NCI-H1436 treated with DMSO at 0.1 percent for 48 hours (cell line): ENCODE data around the gene DHRS2.
A peak's percentile ranks its signal among the peaks of the same experiment; 100 is the strongest.

Source experiments
- DNase-seq: peaks from one replicate; lab custom pipeline; 2025; lab: John Stamatoyannopoulos, UW

DHRS2 gene

DNA sequence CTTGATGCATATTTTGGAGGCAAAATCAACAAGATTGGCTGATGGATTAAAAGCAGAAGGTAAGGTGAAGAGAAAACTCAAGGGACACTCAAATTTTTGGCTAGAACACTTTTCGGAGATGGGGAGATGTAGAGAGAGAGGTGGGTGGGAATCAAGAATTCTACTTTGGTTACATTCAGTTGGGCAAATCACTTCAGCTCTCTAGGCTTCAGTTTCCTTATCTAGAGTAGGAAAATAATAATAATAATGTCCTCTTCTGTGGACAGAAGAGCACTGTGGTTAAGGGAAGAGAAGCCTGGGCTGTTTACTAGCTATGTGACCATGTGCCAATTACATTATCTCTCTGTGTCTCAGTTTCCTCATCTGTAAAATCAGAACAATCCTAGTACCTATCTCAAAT lies 23.4 kb upstream of the DHRS2 start:
- DNase-seq = no peak

DNA sequence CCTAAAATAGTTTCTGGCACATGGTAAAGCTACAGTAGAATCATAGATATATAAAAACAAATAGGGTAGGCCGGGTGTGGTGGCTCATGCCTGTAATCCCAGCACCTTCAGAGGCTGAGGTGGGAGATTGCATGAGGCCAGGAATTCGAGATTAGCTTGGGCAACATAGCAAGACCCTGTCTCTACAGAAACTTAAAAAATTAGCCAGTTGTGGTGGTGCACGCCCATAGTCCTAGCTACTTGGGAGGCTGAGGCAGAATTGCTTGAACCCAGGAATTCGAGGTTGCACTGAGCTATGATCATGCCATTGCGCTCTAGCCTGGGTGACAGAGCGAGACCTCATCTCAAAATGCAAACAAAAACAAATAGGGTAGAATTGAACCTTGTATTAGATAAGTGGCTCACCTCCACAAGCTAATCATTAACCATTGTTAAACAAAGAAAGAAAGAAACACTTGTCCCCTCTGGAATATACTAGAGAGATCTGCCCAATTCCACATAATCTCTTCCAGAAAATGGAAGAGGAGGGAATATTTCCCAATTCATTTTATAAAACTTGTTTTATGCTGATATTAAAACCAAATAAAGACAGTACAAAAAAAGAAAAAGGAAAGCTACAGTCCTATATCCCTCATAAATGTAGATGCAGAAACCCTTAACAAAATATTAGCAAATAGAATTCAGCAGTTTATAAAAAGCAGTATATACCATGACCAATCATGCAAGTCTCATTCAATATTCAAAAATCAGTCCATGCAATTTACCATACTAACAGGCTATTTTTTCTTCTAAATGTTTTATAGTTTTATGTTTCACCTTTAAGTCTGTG lies 22.7 kb upstream of the DHRS2 start:
- DNase-seq = no peak

DNA sequence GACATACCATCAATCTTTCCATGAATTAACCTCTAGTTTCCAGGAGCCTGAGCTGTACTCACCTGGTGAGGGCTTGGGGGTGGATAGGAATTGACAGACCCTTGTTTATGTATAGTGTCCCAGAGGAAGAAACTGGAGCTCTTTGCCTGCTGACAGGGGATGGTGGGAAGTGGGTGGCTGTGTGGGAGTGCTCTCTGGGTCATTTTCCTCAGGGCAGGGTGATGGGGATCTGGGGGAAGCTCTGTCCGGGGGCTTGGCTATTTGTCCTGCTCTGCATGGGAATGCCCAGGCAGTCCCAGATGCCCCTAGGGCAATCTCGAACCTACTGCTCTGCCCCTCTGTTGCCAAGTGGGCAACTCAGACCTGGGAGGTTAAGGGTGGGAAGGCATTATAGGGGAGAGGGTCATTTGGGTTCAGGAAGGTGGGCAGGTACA lies 21.8 kb upstream of the DHRS2 start:
- DNase-seq = no peak

DNA sequence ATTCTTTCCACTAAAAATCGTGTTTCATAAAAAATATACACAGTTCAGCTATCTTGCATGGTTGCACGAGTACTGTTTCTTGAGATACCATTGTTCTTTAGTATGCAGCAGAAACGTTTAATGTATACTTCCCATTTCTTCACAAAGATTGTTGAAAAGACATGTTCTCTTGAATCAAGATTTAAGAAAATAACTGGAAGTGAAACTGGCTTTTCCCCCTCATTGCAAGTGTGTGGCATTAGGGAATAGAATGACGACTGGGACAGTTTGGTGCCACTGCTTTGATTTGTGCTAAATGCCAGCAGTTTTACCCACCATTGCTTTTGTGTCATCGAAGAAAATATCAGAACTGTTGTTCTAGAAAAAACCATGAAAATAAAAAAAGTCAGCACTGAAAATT lies 20.3 kb upstream of the DHRS2 start:
- no peak for DNase-seq

DNA sequence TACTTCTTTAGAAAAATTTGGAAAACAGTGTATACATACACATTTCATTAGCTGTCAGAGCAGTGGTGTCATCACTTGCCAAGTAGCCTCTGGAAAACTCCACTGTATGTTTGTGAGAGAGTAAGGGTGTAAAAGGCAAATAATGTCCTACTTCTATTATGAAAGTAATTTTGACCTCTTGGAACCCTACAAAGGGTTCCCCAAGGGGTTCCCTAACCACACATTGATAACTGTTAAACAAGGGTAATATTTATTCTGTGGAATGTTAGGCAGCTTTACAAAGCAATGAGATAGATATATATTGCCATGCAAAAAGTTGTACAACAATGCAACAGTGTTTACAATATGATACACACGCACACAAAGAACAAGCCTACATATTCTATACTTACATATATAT lies 18.6 kb upstream of the DHRS2 start:
- DNase-seq = no peak

DNA sequence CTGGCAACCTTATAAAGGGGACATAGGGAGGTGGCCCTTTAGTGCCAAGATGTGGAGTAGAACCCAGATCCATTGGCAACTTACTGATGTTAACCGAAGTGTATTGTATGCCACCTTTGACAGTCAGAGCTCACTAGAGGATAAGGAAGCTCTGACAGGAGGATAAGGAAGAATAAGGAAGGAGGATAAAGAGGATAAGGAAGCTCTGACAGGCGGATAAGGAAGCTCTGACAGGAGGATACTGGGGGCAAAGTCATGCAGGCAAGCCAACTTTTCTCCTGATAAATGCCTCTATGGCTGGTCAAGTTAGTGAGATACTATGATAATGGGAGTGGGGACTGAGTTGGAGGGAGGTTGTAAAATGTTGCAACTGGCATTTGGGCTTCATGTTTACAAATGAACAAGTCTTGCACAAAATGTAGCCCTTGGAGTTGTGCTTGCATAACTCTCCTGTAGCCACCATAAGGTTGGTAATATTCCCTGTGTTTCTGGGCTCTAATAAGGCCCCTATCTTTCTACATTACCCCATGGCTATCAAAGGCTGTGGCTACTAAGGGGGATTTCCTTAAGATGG lies 17.7 kb upstream of the DHRS2 start:
- DNase-seq = no peak

DNA sequence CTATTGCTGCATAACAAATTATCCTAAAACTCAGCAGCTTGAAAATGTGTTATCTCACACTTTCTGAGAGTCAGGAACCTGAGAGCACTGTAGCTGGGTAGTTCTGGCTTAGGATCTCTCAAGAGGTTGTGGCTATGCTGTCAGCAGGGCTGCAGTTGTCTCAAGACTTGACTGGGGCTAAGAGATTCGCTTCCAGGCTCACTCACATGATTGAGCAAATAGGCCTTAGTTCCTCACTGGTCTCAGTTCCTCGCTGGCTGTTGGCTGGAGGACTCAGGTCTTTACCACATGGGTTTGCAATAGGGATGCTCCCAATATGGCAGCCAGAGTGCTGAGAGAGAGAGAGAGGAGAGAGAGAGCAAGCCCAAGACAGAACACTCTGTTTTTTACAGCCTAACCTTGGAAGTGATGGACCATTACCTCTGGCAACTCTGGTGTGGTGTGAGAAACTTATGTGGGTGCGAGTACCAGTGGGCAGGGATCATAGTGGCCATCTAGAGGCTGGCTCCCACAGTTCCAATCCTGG lies 15.9 kb upstream of the DHRS2 start:
- DNase-seq = no peak

DNA sequence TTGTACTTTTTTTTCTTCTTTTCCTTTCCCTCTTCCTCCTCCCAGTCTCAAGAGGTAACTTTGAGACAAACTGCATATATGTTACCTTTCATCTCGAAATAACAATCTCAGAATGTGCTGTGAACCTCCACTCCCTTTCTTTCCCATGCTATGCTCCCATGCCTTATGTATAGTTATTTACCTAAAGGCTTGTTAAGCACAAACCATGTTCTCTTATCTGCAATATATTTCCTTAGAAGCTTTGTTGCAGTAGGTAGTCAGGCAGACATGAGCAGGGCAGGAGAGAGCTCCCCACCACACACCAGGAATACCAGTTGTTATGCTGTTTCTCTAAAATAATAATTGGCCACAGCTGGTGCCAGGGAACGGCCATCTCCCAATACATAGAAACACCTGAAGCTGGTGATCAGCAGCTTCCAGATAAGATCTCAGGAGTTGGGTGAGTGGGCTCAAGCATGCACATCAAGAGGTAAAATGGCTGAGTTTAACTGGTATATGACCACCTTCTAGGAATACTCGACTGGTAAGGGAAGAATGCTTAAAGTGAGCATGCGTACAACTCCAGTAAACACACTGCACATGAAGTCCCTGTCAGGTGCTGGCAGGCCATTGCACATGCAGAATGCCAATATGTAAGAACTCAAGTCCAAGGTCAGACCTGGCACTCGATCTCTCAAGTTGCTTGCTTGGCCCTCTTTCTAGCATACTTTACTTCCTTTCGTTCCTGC lies 14.8 kb upstream of the DHRS2 start:
- DNase-seq = no peak

DNA sequence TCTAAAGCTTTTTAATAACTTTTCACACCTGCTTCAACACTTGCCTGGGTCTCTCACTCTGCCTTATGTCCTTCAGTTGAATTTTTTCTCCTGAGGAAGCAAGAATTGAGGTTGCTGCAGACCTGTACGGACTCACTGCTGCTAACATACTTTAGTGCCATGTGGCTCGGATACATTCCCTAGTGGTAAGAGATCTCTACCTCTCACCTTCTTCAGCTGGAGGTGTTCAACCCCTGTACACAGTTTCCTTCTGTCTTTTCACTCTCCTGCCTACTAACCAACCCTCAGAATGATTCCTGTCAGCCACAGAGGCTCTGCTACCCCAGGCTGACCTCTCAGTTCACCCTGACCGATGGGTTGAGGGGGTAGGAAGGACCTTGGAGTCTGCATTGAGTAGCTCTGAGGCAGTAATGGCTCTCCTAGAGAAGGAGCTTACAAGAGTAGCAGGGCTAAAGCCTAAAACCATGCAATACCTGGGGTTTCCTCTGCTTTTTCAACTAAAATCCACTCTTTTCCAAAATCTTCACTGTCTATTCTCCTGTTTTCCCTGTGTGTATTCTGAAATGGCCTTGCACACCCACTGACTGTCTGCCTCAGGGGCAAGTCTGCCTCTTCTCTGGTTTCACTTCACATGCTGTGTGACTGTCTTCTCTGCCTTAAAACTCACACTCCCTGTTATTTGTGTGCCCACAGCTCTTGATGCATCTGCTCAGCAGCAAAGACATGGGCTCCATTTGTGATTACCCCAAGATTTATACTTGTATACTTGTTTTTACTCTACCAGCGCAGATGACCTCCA lies 14.0 kb upstream of the DHRS2 start:
- DNase-seq = no peak

DNA sequence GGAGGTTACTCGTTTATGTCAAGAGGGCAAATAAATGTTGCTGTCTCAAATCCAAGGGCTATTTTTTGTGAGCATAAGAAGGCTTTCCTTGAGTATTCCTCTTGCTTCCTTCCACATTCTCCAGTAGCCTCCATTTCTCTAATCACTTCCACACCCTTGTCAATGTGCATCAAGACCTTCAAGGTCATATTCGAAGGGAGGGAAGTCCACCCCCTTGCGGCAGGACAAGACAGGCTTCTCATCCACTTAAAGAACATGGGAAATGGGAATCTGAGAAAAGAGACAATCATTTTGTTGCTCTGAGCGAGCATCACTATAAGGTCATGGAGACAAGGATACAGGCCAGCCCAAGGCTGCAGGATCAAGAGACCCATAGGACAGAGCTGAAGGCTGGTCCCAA lies 13.2 kb upstream of the DHRS2 start:
- DNase-seq = no peak

DNA sequence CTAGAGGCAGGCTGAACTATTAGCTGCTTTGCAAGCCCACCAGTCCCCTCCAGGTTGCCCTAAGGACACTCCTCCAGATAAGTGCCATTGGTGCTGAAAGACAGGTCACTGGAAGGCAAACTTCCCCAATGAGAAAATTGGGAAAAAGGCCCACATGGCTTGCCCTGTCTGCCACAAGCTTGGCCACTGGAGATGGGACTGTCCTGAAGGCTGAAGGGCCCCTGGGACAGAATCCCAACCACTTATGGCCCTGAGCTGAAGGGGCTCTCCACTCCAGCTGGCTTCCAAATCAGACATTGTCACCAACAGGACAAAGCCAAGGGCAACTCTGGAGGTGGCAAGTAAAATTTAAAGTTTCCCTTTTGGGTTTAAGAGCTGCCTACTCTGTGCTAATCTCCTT lies 12.2 kb upstream of the DHRS2 start:
- DNase-seq = no peak

DNA sequence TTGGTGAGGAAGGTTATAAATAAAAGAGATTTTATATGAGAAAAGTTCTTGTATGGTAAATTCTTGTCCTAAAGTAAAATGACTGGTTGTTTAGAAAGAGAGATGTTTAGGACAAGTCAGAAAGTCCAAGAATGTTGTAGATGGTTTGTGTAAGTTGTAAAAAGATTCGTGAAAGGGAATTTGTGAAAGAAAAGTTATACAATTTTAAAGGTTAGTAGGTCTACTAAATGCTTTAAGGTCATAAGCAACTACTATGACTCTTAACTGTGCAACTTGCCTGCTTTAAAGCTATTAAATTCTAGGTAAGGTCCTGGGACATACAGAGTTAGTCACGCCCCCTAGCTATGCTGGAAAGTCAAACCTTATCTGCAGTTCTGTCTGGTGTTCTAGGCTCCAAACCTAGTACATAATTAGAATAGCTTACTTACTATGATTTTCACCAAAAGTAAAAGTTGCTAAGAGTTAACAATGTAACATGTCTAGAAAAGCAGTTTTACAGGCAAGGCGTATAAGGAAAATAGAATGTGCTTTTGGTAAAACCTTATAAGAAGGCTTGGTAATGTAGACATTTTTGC lies 11.2 kb upstream of the DHRS2 start:
- DNase-seq = no peak

DNA sequence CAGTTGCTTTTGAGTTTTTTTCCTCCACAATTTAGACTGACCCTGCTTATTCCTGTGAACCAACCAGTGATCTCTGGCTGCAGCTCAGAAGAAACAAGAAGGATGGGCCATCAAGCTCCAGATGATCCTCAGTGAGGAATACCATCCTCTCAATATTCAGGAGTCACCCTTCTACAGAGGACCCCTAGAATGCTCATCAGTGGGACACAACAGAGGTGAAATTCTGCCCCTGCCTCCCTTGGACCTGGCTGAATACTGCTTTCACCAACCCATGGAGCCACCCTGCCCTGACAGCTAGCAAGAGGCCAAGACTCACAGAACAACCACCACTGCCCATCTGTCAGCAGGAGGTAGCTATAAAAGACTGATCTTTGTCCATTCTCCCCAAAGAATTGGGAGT lies 9.2 kb upstream of the DHRS2 start:
- DNase-seq = no peak

DNA sequence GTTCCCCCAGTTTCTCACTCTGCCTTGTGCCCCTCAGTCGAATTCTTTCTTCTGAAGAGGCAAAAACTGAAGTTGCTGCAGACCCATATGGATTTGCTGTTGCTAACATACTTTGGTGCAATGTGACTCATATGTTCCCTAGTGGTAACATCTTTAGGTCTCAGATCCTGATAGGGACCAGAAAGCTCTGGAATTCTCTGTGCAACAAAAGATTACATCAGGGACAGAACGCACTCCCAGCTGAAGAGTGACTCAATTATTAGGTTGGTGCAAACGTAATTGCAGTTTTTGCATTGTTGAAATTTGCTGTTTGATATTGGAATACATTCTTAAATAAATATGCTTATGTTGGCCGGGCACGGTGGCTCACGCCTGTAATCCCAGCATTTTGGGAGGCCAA lies 8.2 kb upstream of the DHRS2 start:
- DNase-seq = no peak

DNA sequence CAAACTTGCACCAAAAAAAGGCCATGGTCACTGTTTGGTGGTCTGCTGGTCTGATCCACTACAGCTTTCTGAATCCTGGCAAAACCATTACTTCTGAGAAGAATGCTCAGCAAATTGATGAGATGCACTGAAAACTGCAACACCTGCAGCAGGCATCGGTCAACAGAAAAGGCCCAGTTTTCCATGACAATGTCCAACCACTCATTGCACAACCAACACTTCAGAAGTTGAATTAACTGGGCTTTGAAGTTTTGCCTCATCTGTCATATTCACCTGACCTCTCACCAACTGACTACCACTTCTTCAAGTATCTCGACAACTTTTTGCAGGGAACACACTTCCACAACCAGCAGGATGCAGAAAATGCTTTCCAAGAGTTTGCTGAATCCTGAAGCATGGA lies 7.0 kb upstream of the DHRS2 start:
- no peak for DNase-seq

DNA sequence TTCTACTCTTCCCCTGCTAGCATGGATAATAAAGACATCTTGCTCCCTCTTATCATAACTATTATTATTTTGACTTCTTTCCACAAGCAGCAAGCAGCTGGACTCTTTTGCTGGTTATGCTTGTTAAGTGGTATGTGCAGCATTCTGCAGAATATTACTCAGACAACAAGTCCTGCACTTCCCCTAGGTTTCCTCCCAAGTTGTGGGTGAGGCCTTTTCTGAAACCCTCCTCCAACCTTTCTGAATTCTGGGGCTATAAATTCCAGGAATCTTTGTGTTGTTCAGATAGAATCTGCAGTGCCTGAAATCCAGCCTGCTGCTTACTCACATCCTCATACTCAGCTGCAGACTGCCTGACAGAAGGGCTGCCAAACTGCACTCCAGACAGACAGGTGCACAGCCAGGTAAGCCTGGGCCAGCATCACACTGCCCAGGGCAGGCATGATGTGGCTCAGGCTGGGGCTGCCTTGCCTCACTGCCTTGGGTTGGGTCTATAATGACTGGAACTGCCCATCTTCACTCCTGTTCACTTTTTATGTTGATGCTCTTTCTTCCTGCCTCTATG lies 6.2 kb upstream of the DHRS2 start:
- no peak for DNase-seq

DNA sequence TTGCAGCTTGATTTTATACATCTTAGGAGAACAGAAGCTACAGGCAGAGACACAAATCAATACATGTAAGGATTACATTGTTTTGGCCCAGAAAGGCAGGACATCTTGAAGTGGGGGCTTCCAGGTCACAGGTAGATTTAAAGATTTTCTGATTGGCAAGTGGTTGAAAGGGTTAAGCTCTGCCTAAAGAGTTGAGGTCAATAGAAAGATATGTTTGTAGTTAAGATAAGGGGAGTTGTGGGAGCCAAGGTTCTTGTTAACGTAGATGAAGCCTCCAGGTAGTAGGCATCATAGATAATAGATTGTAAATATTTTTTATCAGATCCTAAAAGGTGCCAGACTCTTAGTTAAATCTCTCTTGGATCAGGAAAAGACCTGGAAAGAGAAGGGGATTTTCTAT lies 5.5 kb upstream of the DHRS2 start:
- DNase-seq = no peak

DNA sequence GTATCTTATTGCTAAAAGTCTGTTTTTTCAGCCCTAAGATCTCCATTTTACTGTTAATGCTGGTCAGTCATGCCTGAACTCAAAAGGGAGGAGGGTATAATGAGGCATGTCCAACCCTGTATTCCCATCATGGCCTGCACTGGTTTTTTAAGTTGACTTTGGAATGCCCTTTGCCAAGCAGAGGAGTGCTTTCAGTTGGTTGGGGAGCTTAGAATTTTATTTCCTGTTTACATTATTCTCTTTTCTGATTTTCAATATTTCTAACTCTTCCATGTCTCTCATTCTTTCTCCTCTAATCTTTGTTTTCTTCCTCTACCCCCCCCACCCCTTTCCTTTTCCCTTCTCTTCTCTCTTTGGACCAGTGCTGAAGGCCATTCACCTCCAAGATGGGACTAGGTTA lies 4.9 kb upstream of the DHRS2 start:
- no peak for DNase-seq

DNA sequence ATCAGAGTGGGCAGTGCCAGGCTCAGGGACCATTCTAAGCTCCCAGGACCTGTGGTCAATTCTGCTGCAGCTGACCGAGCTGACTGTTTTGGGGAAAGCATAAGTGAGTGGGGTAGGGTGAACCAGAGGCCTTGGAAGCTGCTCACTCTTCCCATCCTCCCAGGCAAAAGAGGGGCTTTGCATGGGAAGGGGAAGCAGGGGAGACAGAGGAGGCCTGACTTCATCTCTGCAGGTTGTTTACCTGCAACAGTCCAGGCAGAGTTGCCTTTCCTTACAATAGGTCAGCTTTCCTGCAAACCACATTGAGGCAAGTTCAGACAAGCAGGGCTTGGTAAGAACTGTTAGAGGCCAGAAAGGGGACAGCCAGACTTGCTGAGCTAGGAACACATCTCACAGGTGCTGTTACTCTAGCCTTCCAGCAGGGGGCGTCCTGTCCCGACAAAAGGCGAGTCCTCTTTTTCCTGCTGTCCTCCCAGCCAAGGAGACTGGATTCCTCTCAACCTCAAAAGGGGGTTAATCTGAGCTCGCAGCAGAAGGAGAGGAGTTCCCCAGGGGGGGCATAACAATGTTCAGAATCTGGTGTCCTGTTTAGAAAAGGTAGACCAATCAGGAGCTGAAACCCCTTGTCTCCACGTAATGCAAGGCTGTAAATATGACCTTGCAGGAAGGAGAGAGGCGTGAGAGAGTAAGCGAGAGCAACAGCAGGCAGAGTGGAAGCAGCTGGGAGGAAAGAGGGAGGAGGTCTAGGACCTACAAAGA lies 4.3 kb upstream of the DHRS2 start:
- peak; percentile 1 for DNase-seq

DNA sequence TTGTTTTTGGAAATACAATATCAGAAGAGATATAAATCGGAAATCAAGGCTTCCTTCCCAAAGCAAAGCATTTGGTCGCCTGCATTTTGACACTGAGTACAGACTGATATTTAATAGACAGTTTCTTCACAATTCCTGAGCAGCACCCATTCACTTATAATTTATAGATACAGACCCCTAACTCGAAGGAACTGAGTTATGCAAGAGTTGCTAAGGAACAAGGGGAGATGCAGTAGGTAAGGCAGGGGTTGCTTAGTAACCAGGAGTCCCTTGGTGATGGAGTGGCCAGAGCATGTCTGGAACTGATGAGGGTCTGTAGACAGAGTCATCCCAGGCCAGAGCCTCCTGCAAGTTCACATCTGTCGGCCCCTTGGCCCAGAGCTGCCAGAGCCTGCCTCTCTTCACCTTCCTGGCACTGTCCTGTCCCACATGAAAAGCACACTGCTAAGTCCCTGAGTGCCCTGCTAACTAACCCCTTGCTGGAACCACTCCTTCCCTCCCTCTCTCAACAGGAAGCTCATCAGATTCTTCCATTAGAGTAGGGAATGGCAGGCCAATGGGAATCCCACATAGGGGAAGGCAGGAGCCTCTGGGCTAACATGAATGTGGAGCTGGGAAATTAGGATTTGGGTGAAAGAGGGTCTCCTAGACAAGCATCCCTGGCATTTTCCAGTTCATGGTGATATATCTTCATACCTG lies 3.6 kb upstream of the DHRS2 start:
- no peak for DNase-seq
